ENCODE measurements around the gene HS3ST6.

GRCh38 chr16:1949507-1949906 is 31.3 kb upstream of the HS3ST6 start:
- TF ChIP-seq GATA2 (IDR thresholded peaks at IDR 0.05; ENCODE audit: low read depth, low read length) (no peak), GATA3 (IDR thresholded peaks at IDR 0.05; ENCODE audit: low read depth, low read length) (no peak)
